Activated CD4-positive, alpha-beta T cell treated with anti-CD3 and anti-CD28 coated beads for 4 hours (primary cell): ENCODE measurements around the gene SUPT3H.
"Not testable (repeated sequence)": the region's sequence is repeated elsewhere in the genome, so short reads cannot be mapped to it uniquely, and the experiment has no call there.

Source experiments
- DNase-seq, 2 donors: peaks; one replicate each; pipeline ENCODE4 v3.0.0-alpha.2; 2020

Gene SUPT3H

GRCh38 chr6:45169815-45170214 is 207.9 kb downstream of the SUPT3H start:
- no peak for DNase-seq

GRCh38 chr6:45163952-45164766 is 213.6 kb downstream of the SUPT3H start:
- DNase-seq, result peak; percentile 14 to 23

- DNase-seq, result no peak
Observed at GRCh38 chr6:45160305-45160704, 217.4 kb downstream of the SUPT3H start.

GRCh38 chr6:45156075-45156474 is 221.7 kb downstream of the SUPT3H start:
- no peak for DNase-seq

GRCh38 chr6:45155341-45155894 is 222.3 kb downstream of the SUPT3H start:
- DNase-seq, result no peak

- no peak for DNase-seq
Observed at GRCh38 chr6:45154679-45155078, 223.1 kb downstream of the SUPT3H start.

GRCh38 chr6:45148711-45149341 is 228.9 kb downstream of the SUPT3H start:
- DNase-seq, result no peak

- DNase-seq, result no peak
Observed at GRCh38 chr6:45148278-45148677, 229.5 kb downstream of the SUPT3H start.

- DNase-seq, result not testable (repeated sequence)
Observed at GRCh38 chr6:45145658-45146057, 232.1 kb downstream of the SUPT3H start.

- no peak for DNase-seq
Observed at GRCh38 chr6:45138765-45139164, 239.0 kb downstream of the SUPT3H start.

GRCh38 chr6:45136495-45136894 is 241.2 kb downstream of the SUPT3H start:
- no peak for DNase-seq

- no peak for DNase-seq
Observed at GRCh38 chr6:45132658-45133294, 245.0 kb downstream of the SUPT3H start.

GRCh38 chr6:45132059-45132458 is 245.7 kb downstream of the SUPT3H start:
- no peak for DNase-seq

GRCh38 chr6:45129051-45129450 is 248.7 kb downstream of the SUPT3H start:
- no peak for DNase-seq

GRCh38 chr6:45127185-45127584 is 250.5 kb downstream of the SUPT3H start:
- no peak for DNase-seq

GRCh38 chr6:45126033-45126432 is 251.7 kb downstream of the SUPT3H start:
- DNase-seq, result no peak

- DNase-seq, result no peak
Observed at GRCh38 chr6:45123023-45123422, 254.7 kb downstream of the SUPT3H start.

- DNase-seq, result no peak
Observed at GRCh38 chr6:45118754-45119153, 259.0 kb downstream of the SUPT3H start.

GRCh38 chr6:45116714-45117410 is 260.9 kb downstream of the SUPT3H start:
- DNase-seq, result no peak

GRCh38 chr6:45115696-45116095 is 262.0 kb downstream of the SUPT3H start:
- no peak for DNase-seq

GRCh38 chr6:45112711-45113110 is 265.0 kb downstream of the SUPT3H start:
- DNase-seq, result no peak

GRCh38 chr6:45109551-45109950 is 268.2 kb downstream of the SUPT3H start:
- DNase-seq, result no peak
